GM19193 (cell line): ENCODE results near the gene CLN5.
A peak's percentile ranks its signal among the peaks of the same experiment; 100 is the strongest.

Experiments used
- POLR2A ChIP-seq: IDR thresholded peaks from 4 replicates; pipeline ENCODE4 v1.6.1; 2011; ENCODE audit not compliant: insufficient read depth, insufficient read length; ENCODE audit errors: extremely low read depth

The CLN5 gene

GRCh38 chr13:77001540-77001939, 9.7 kb downstream of the CLN5 start:
- TF ChIP-seq POLR2A, result no peak

- TF ChIP-seq POLR2A, result no peak
Observed at GRCh38 chr13:77001963-77002587, 10.2 kb downstream of the CLN5 start.

- TF ChIP-seq POLR2A, result no peak
Observed at GRCh38 chr13:77002590-77003190, 10.8 kb downstream of the CLN5 start.

GRCh38 chr13:77009011-77009410, 17.1 kb downstream of the CLN5 start:
- TF ChIP-seq POLR2A, result no peak

- no peak for TF ChIP-seq POLR2A
Observed at GRCh38 chr13:77013853-77014542, 22.1 kb downstream of the CLN5 start.

- TF ChIP-seq POLR2A, result no peak
Observed at GRCh38 chr13:77014906-77015685, 23.2 kb downstream of the CLN5 start.

- no peak for TF ChIP-seq POLR2A
Observed at GRCh38 chr13:77016251-77016812, 24.5 kb downstream of the CLN5 start.

GRCh38 chr13:77016888-77017623, 25.2 kb downstream of the CLN5 start:
- TF ChIP-seq POLR2A, result no peak

- TF ChIP-seq POLR2A, result no peak
Observed at GRCh38 chr13:77019756-77020155, 27.9 kb downstream of the CLN5 start.

- TF ChIP-seq POLR2A, result no peak
Observed at GRCh38 chr13:77022341-77022740, 30.5 kb downstream of the CLN5 start.

GRCh38 chr13:77026255-77026860, 34.5 kb downstream of the CLN5 start:
- no peak for TF ChIP-seq POLR2A

- peak; percentile 79 for TF ChIP-seq POLR2A
Observed at GRCh38 chr13:77026861-77027621, 35.2 kb downstream of the CLN5 start, which contains the start of gene FBXL3. Gene FBXL3, minus strand, starts transcription at chr13:77027159. Its CDS starts 5,299 bp downstream, at chr13:77021860.

- no peak for TF ChIP-seq POLR2A
Observed at GRCh38 chr13:77028202-77028601, 36.3 kb downstream of the CLN5 start.

- no peak for TF ChIP-seq POLR2A
Observed at GRCh38 chr13:77029436-77029835, 37.6 kb downstream of the CLN5 start.
